ENCODE results near the gene LARP1.

Gene LARP1

DNA sequence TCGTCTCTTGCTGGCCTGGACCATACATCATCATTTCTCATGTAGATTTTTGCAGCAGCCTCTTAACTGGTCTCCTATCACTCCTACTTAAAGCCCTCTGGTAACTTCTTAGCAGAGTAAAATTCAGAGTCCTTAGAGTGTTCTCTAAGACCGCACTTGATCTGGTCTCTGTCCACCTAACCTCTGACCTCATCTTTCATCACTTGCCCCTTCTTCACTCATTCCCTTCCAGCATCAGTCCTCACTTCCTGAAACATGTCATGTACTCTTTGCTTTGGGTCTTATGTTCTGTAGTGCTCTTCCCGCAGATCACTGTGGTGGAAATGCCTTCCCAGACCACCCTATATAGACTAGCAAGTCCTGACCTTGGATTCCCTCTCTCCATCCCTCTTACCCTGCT lies 9.8 kb downstream of the LARP1 start:
- DNase-seq = no peak

DNA sequence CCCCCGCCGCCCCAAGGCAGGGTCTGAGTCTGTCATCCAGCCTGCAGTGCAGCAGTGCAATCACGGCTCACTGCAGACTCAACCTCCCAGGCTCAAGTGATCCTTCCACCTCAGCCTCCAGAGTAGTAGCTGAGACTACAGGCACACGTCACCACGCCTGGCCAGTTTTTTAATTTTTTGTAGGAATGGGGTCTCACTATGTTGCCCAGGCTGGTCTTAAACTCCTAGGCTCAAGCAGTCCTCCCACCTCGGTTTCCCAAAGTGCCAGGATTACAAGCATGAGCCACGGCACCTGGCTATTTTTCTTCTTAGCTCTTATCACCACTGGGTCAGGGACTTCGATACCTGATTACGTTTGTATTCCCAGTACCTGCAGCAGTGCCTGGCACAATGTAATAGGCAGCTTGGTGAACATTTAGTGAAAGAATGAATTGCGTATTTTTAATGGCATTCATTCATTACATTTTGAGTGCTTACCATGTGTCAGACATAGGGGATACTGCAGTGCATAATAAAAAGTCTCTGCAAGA lies 10.3 kb downstream of the LARP1 start:
- DNase-seq = no peak

DNA sequence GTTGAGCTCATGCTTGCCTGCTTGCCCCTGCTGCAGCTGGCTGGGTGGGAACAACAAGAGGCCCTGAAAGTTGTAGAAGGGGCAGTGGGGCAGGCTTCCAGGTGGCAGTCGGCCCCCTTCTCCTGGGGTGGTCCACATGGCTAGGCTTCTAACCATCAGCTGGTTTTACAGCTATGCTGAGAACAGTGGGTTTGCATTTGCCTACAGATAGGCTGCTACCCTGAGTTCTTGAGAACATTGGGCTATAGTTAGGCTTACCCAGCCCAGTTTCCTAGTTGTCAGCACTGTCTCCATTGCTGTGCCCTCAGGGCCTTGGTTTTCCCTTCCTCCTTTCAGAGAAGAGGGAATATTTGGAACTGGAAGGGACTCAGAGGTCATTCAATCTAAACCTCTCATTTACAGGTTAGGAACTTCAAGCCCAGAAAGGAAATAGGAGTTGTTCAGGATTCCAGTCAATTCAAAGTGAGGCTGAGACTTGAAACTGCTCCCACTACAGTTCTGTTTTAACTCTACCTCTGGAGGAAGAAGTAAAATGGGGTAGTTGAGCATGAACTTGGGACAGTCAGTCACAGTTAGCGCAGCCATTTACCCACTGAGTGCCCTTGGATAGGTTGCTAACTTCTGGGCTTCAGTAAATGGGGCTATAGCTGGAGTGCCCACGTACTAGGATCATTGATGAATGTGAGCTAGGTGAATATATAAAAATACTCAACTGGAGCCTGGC lies 11.5 kb downstream of the LARP1 start:
- no peak for DNase-seq

DNA sequence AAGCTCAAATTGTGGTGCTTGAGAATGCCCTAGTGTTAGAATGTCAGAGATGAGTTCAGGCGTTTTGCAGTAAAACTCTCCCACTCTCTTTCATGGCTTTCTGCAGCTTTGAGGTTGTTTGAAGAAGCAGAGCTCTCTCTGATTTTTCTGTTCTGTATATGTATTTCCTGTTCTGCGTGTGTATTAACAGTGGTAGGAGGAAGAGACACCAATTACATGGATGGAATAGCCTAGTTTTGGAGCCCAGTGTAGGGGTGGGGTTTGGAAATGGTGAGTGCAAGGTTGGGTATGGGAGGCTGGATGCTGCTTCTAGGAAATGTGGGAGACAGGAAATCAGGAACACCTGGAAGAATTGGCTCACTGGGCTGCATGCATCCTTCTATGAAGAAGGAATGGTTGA lies 12.4 kb downstream of the LARP1 start:
- no peak for DNase-seq

DNA sequence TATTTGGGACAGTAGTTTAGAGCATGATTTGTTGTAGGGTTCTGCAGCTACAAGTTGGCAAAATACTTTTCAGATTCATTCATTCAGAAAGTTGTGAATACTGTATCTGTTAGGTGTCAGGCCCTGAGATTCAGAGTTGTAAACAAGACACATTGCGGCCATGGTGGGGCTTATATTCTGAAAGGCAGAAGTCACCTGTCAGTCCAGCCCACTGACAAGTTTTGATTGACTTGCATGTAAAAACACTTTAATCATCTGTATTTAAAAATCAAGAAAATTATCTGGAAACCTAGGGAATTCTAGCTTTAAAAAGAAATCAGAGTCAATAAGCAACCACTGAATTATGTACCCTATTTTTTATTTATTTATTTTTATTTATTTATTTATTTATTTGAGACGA lies 13.0 kb downstream of the LARP1 start:
- DNase-seq = no peak

DNA sequence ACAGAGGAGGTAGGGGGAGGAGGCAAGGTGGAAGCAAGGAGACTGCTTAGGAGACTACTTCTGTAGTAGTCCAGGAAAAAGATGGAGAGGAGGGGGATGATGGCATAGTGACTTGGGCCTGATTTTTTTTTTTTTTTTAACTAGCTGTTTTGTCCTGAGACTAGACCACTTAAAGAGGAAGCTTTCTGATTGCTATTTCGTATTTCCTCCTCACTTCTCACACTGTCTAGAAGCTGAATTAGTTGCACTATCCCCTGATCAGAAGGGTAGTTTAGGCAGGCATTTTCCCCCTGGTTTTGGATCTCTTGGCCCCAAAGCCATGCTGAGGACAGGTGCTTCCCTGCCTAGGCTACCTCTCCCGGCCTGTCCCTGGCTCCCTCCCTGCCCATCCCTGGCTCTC lies 14.9 kb downstream of the LARP1 start:
- DNase-seq = no peak

DNA sequence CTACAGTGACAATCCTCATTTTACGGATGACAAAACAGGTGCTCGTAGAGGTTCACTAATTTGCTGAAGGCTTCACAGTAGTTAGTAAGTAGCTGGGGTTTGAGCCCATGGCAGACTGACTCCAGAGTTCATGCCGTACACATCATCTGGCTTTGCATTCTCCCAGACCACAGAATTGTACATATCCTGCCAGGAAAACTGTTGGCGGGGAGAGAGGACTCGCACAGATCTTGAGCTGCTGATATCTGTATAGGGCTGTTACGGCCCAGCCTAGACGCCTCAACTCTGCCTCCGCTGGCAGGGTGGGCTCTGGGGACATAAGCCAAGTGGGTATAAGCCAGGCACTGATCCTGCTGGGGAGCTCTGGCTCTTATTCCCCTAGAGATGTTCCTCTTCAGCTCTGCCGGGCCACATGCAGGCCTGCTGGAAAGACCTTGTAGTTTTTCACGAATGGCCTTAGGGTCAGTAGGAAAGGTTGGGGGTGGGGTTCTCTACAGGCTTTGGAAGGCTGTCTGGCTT lies 16.3 kb downstream of the LARP1 start:
- no peak for DNase-seq

DNA sequence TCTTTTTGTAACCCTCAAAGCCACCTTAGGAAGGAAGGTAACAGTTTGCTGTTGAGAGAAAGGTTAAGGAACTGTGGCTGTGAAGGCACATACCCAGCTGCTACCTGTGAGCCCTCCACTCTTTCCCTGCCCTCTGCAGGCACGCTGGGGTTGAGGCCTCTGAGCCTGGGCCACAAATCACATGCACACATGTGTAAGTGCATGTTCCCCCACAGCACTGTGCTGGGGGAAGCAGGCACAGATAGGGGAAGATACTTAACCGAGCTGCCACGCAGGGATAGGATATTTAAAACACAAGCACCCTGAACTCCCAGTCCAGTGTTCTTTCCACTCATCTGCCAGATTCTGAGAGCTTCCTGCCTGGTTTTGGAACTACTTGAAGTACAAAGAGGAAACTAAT lies 18.1 kb downstream of the LARP1 start:
- DNase-seq = no peak

DNA sequence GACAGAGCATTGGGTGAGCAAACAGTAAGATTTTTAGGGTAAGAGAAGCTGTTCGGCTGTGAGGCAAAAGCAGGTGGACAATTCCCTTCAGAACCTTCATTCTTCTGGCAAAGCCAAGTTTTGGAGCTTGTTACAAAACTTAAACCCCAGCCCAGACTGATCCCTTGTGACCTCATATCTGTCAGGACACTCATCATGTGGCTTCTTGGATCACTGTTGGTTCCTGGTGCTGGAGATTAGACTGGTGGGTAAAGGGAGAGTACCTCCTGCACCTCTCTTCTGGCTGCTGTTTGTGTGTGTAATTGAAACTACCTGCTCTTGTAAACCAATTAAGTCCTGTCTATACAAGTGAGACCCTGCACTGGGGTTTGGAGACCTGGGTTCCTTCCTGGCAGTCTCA lies 21.0 kb downstream of the LARP1 start:
- no peak for DNase-seq

DNA sequence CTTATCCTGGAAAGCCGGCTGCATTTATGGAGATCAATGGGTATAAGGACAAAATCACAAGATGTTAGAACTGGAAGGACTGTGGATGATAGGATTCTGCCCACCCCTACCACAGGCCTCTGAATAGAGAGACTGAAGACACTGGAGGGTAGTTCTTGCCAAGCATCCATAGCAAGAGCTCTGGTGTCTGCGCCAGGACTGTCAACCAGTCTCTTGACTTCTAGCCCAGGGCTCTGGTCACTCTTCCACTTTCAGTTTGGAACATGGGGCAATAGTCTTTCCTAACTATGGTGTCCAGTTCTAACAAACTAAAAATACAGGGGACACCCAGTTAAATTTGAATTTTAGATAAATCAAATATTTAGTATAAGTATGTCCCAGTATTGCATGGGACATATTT lies 23.4 kb downstream of the LARP1 start:
- no peak for DNase-seq

DNA sequence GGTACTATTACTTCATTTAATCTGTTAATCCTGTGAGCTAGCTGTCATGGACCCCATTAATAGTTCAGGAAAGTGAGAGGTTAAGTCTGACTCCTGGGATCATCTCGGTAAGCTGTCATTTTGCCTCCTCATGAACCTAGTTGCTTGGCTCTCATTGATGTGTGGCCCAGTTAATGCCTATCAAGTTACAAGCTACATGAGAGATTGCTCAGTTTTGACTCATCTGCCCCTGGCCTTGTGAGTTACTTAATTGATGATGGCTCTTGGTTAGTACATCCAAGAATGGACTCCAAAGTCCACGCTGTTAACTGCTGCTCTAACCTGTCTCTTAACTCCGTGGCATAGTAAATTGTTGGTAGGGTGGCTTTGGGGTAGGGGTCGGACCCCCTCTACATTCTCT lies 23.9 kb downstream of the LARP1 start:
- DNase-seq = no peak

DNA sequence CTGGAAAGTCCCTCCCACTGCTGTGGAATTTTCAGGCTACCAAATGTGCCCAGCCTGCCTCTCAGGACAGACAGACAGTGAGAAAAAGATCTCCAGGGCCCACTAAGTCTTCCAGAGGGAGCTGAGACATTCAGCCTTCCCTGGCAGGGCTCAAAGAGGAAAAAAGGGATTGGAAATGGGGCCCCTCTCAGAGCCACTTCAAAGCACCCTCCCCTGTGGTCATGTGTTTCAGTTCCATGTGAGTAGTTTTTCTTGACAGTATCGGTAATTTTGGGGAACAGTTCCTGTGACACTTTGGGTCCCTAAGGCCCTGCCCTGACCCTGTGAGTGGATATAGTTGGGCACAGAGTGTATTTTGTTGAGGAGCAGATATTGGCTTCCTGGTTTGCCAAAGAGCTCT lies 25.0 kb downstream of the LARP1 start:
- no peak for DNase-seq

DNA sequence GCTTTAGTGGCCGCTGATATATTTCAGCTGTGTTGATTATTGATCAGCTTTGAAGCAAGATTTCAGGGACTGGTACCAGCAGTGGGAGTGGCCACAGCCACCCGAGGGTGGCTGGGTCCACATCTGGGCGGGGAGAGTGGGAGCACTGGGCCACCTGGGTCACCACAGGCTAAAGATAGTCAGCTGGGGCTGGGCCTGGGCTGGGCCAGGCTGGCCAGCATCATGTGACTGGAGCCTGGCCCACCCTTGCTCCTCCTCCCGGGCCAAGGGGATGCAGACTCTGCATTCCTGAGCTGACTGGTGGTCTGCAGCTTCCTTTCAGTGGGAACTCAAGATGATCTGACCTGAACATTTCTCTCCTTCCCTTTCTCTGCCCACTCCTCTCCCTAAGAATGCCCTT lies 27.1 kb downstream of the LARP1 start:
- DNase-seq = no peak

DNA sequence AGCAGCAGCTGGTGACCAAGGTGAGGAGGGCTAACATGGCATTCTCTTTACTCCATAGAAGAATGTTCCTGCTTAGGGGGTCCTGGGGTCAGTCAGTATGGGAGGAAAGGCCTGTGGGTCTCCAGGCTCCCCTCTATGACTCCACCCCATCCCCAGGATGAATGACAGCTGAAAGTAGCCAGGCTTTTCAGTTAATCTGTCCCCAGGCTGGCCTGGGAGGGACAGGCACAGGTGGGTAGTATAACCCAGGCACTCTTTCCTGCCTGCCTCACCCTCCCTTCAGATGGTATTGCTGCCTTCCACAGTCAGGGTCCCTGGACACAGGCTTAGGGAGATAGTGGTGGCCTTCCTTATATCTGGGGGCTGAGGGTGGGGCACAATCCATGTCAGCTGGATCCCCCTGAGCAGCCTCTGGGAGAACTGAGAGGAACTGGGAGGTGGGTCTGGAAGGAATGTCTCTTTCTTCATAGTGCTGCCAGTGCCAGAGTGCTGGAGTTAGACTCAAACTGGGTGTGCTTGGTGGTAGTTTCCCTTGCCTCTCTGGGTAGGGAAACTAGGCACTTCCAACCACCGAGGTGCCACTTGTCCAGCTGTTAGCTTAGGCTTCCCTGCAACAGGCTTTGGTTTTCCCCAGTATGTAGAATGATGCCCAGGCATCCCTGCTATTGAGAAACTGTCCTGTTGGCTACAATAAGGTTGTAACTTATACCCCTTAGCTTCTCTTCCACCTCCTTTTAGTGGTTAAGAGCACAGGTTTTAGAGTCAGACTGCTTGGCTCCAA lies 27.8 kb downstream of the LARP1 start:
- no peak for DNase-seq

DNA sequence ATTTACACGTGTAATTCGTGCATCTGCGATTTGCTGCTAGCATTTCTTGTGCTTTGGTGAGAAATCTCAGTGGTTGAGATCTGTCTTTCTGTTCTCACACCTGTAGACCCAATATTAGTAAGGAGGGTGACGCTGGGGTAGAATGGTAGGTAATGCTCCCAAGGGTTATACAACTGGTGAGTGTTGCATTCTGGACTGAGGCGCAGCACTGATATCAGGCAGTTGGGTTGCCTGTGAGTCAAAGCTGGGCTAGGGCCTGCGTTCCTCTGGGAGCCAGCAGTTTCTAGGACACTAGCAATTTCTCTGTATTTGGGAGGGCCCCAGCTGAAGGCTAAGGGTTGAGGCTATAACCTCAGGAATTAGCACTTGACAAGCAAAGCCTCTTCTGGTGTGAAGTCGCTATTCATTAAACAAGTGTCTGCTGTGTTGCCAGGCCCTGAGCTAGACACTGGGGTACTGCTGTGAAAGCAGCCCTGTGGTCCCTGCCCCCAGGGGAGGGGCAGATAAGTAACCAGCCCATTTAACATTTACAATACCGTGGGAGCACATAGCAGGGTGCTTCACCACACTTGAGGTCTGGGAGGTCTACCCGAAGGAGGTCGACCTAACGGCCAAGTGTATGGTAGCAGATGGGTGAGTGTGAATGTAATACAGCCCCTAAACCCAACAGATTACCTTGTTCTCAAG lies 28.7 kb downstream of the LARP1 start:
- no peak for DNase-seq

DNA sequence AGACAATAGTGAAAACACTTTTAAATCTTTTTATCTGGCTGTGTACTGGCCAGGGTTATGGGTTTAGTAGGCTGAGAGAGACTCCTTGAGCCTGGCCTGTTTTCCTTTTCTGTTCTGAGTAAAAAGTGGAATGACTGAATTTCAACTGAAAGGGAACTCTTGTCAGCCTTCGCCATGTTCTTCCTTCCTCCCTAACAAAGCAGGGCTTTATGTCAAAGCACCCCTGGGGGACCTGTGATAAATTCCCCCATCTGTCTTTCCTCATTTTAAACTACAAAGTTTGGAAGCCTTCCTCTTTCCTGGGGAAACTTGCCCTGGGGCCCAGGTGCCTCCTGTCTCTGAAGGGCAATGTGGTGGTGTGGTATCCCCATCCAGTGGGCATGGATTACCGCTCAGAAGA lies 29.7 kb downstream of the LARP1 start:
- DNase-seq = no peak

DNA sequence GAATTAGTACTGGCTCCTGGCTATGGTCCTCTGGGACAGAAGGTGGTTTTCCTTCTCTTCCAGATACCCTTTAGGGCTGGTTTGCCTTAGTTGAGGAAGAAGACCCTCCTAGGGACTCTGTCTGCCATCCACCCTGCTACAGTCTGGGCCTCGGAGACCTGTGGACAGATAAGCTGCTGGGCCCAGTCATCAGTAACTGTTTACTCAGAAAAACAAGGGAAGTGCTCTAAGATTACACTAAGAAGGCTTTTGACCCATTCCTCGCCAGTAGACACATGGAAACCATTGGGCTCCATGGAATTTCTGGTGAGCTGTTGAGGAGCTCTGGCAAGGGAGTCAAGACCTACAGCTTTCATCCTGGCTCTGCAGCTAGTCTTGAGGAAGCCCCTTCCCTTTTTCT lies 31.2 kb downstream of the LARP1 start:
- no peak for DNase-seq

DNA sequence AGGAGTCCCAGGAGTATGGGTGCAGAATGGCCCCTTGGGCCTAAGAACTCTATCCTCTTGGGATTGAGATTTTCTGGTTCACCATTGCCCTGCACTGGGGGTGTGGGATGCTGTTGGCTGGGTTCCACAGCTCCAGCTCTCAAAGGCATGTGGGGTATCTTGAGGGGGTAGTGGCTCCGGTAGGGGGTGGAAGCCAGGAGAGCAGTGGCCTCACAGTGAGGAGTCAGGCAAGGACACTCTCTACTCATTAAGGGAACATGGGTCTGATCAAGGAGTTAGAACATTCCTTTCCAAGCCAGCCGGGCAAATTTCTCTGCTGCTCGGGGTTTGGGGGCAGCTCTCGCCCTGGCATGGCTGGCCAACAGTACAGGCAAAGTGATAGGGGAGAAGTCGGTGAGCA lies 33.0 kb downstream of the LARP1 start:
- DNase-seq = no peak

DNA sequence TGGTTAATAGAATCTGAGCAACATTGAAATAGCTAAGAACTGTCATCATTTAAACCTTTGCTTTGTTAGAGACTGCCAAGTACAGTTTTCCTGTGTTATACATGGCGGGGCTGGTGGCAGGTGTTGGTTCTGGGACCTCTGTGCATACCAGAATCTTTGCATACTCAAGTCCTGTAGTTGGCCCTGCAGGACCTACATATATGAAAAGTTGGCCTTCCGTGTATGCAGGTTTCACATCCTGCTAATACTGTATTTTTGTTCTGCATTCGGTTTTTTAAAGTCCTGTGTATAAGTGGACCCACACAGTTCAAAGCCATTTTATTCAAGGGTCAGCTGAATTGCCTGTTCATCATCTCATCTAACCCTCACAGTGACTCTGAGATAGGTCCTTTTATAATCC lies 36.4 kb downstream of the LARP1 start:
- DNase-seq = no peak

DNA sequence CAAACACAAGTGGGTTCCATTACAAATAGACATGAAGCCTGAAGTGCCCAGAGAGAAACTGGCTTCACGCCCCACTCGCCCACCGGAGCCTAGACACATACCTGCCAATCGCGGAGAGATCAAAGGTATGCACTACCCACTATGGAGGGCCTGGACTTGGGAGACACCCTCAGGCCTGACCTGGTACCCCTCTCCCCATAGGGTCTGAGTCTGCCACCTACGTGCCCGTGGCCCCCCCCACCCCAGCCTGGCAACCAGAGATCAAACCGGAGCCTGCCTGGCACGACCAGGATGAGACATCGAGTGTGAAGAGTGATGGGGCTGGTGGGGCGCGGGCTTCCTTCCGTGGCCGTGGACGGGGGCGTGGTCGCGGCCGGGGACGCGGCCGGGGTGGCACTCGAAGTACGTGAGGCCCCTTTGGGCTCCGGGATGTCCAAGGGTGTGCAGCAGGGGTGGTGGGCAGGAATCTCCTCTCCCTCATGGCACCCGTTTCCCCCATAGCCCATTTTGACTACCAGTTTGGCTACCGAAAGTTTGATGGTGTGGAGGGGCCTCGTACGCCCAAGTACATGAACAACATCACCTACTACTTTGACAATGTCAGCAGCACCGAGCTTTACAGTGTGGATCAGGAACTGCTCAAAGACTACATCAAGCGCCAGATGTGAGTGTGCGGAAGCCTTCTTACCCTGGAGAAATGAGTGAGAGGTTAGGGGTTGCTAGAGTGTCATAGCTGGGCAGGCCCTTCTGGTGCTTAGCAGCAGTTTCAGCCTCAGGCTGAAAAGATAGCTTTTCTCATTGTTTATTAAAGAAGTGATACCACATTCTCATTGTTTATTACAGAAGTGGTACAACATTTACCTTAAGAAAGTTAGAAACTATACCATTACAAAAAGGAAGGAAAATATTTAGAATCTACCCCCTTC lies 38.7 kb downstream of the LARP1 start:
- no peak for DNase-seq

DNA sequence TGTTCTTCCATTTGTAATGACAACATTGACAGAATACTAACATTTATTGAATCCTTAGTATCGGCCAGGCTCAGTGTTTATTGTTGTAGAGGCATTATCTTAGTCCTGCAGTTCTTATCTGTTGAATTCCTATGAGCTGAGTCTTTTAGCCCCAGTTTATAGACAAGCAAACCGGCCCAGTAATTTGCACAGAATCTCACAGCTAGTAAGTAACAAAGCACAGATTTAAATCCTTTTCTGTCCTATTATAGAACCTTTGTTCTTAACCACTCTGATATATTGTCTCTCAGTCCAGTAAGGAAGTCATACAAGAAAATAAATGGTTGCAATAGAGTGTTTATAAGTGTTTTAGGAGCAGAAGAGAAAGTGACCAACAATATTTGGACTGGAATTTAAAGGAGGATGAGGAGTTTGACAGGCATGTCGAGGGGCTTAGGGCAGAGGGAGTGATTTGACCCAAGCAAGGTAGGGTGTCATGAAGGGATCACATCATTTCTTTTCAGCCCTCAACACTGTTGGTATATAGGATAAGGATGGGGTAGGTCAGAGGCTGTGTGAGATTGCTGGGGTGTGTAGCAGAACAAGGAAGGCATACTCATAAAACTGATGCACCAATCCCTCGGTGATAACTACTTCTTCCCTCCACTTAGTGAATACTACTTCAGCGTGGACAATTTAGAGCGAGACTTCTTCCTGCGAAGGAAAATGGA lies 39.5 kb downstream of the LARP1 start:
- no peak for DNase-seq

DNA sequence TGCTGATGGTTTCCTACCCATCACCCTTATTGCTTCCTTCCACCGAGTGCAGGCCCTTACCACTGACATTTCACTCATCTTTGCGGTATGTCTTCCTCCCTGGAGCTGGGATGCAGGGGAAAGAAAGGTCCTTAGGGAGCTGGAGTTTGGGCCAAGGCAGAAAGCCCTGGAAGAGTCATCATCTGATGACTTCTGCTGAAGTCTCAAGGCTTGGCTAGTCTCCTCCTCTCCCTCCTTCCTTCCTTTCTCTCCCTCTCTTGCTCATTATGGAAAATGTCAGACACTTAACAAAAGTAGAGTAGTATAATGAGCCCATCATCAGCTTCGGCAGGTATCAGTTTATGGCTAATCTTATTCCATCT lies 40.0 kb downstream of the LARP1 start:
- DNase-seq = no peak

Data from stimulated activated CD8-positive, alpha-beta memory T cell treated with anti-CD3 and anti-CD28 coated beads, Interleukin-4, amount 100 ng/mL, for 48 hours (primary cell).